Femur (tissue), 1 donor: ENCODE measurements around the gene RGL1.

Source experiments
- DNase-seq: peaks from one replicate; pipeline ENCODE4 v3.0.0-alpha.2; 2017

The RGL1 gene

GRCh38 chr1:183787704-183788103, 17.2 kb upstream of the RGL1 start:
- no peak for DNase-seq

- DNase-seq = no peak
Observed at GRCh38 chr1:183791319-183791718, 13.6 kb upstream of the RGL1 start.

- no peak for DNase-seq
Observed at GRCh38 chr1:183792300-183792699, 12.6 kb upstream of the RGL1 start.

GRCh38 chr1:183794088-183794487, 10.8 kb upstream of the RGL1 start:
- DNase-seq = no peak

GRCh38 chr1:183800449-183800848, 4.5 kb upstream of the RGL1 start:
- DNase-seq = no peak

- DNase-seq = no peak
Observed at GRCh38 chr1:183801649-183802048, 3.3 kb upstream of the RGL1 start.

- peak; percentile 60 for DNase-seq
Observed at GRCh38 chr1:183804387-183804786, 533 bp upstream of the RGL1 start.

GRCh38 chr1:183806125-183806524, 1.2 kb downstream of the RGL1 start:
- DNase-seq = no peak

GRCh38 chr1:183806675-183807074, 1.8 kb downstream of the RGL1 start:
- no peak for DNase-seq

- peak; percentile 51 for DNase-seq
Observed at GRCh38 chr1:183807549-183808168, 2.7 kb downstream of the RGL1 start.

- DNase-seq = no peak
Observed at GRCh38 chr1:183808296-183809027, 3.5 kb downstream of the RGL1 start.

GRCh38 chr1:183810121-183810520, 5.2 kb downstream of the RGL1 start:
- no peak for DNase-seq

- DNase-seq = no peak
Observed at GRCh38 chr1:183810756-183811544, 6.0 kb downstream of the RGL1 start.

GRCh38 chr1:183812128-183812527, 7.2 kb downstream of the RGL1 start:
- DNase-seq = no peak

GRCh38 chr1:183812686-183813569, 8.0 kb downstream of the RGL1 start:
- no peak for DNase-seq

GRCh38 chr1:183814121-183814681, 9.3 kb downstream of the RGL1 start:
- no peak for DNase-seq

- no peak for DNase-seq
Observed at GRCh38 chr1:183816110-183816509, 11.2 kb downstream of the RGL1 start.

GRCh38 chr1:183817576-183818288, 12.8 kb downstream of the RGL1 start:
- DNase-seq = no peak

- DNase-seq = no peak
Observed at GRCh38 chr1:183819059-183819458, 14.1 kb downstream of the RGL1 start.

GRCh38 chr1:183821309-183821888, 16.5 kb downstream of the RGL1 start:
- no peak for DNase-seq

- peak; percentile 47 for DNase-seq
Observed at GRCh38 chr1:183821889-183822611, 17.1 kb downstream of the RGL1 start.
